SK-N-SH (cell line): ENCODE measurements around the gene MAGI2. TPM values are rescaled to one million over a fixed set of nuclear protein-coding genes. Genes with fewer than 3 reads are reported as not detected.

Experiments used
- CTCF ChIA-PET: fragments of 300-600, 350-600 bp; formaldehyde crosslinking; extraction: SDS; loops from one replicate; lab custom pipeline; 2021; lab: Yijun Ruan, JAX
- POLR2A ChIA-PET: fragments of 350-600 bp; sonication (Branson Sonifier 250); formaldehyde crosslinking; extraction: SDS; loops from one replicate; lab custom pipeline; 2020; ENCODE audit warnings: antibody characterized with exemption, inconsistent platforms; lab: Yijun Ruan, JAX
- DNase-seq: peaks from one replicate; pipeline ENCODE4 v3.0.0; 2012
- H2AFZ ChIP-seq: fragments of 200-600 bp; sonication (generic); 2 replicates; pipeline ENCODE4 v1.8.1; 2016; ENCODE audit warnings: antibody characterized with exemption, mild to moderate bottlenecking, low read depth
- H3F3A ChIP-seq: fragments of 200-600 bp; sonication (generic); replicated peaks from 2 replicates; pipeline ENCODE3; 2016; ENCODE audit warnings: antibody characterized with exemption, mild to moderate bottlenecking; ENCODE audit not compliant: insufficient read depth
- H3K27ac ChIP-seq, 2 experiments: fragments of 200-500 bp in 1 of 2; fragments of 200-600 bp in 1 of 2; sonication (Bioruptor generic) in 1 of 2; sonication (generic), shearing (Covaris generic) in 1 of 2; 2 replicates each; pipeline versions ENCODE4 v1.5.1 to v1.6.1; 2014 to 2016; ENCODE audit warnings: low read depth in 2 of 2, inconsistent platforms in 1 of 2, low read length in 1 of 2, mild to moderate bottlenecking in 1 of 2, mixed read lengths in 1 of 2
- H3K27me3 ChIP-seq: fragments of 200-600 bp; sonication (generic), shearing (Covaris generic); 2 replicates; pipeline ENCODE4 v1.6.1; 2016; ENCODE audit warnings: mixed run types; ENCODE audit not compliant: insufficient read depth
- H3K36me3 ChIP-seq, 2 experiments: fragments of 200-500 bp in 1 of 2; fragments of 200-600 bp in 1 of 2; sonication (Bioruptor generic) in 1 of 2; sonication (generic) in 1 of 2; replicated peaks in 1 of 2; 2 replicates each; pipeline versions ENCODE3 to v1.5.1; 2014 to 2016; ENCODE audit warnings: low read length in 1 of 2, mild to moderate bottlenecking in 1 of 2; ENCODE audit not compliant: insufficient read depth in 2 of 2, control insufficient read depth in 1 of 2
- H3K4me1 ChIP-seq, 2 experiments: fragments of 200-500 bp in 1 of 2; fragments of 200-600 bp in 1 of 2; sonication (Bioruptor generic) in 1 of 2; sonication (generic), shearing (Covaris generic) in 1 of 2; 2 replicates each; pipeline versions ENCODE4 v1.5.1 to v1.6.1; 2014 to 2016; ENCODE audit warnings: low read depth in 1 of 2, low read length in 1 of 2, mixed run types in 1 of 2; ENCODE audit not compliant: insufficient read depth in 2 of 2, control insufficient read depth in 1 of 2
- H3K4me2 ChIP-seq: fragments of 200-600 bp; sonication (generic), shearing (Covaris generic); 2 replicates; pipeline ENCODE4 v1.6.1; 2017; ENCODE audit warnings: mixed run types
- H3K4me3 ChIP-seq, 2 experiments: fragments of 200-500 bp in 1 of 2; fragments of 200-600 bp in 1 of 2; sonication (Bioruptor generic) in 1 of 2; sonication (generic), shearing (Covaris generic) in 1 of 2; 2 replicates each; pipeline versions ENCODE4 v1.5.1 to v1.8.1; 2014 to 2016; ENCODE audit warnings: low read depth in 2 of 2, inconsistent platforms in 1 of 2, low read length in 1 of 2, mild to moderate bottlenecking in 1 of 2, mixed read lengths in 1 of 2, moderate library complexity in 1 of 2
- H3K79me2 ChIP-seq: fragments of 200-600 bp; sonication (generic); 2 replicates; pipeline ENCODE4 v1.8.1; 2017; ENCODE audit warnings: mild to moderate bottlenecking; ENCODE audit not compliant: insufficient read depth
- H3K9ac ChIP-seq: fragments of 200-600 bp; sonication (generic); 2 replicates; pipeline ENCODE4 v1.6.1; 2017; ENCODE audit warnings: mixed run types
- H3K9me2 ChIP-seq: fragments of 200-600 bp; sonication (generic); 2 replicates; pipeline ENCODE4 v1.6.1; 2017; ENCODE audit warnings: mixed run types
- H3K9me3 ChIP-seq: fragments of 200-600 bp; sonication (generic); 2 replicates; pipeline ENCODE4 v1.6.1; 2017; ENCODE audit warnings: mixed run types, mild to moderate bottlenecking, moderate library complexity
- H4K20me1 ChIP-seq: fragments of 200-600 bp; sonication (generic); 2 replicates; pipeline ENCODE4 v1.6.1; 2017; ENCODE audit warnings: mild to moderate bottlenecking, mixed run types; ENCODE audit not compliant: insufficient read depth
- CHD2 ChIP-seq: fragments of 150-350 bp; IDR thresholded peaks from 2 replicates; pipeline ENCODE4 v1.6.1; 2018; ENCODE audit warnings: low read length; ENCODE audit not compliant: partially characterized antibody
- EP300 ChIP-seq, 2 experiments: IDR thresholded peaks; 2 replicates each; pipeline versions ENCODE4 v1.4.0 to v1.6.1; 2012; ENCODE audit warnings: borderline replicate concordance in 1 of 2, low read depth in 1 of 2, low read length in 1 of 2
- GATA2 ChIP-seq: sonication (generic); formaldehyde crosslinking; IDR thresholded peaks from 2 replicates; pipeline ENCODE4 v1.5.0; 2020; ENCODE audit warnings: mild to moderate bottlenecking, missing genetic modification reagents
- JUND ChIP-seq: IDR thresholded peaks from 2 replicates; pipeline ENCODE4 v1.4.0; 2012
- RAD21 ChIP-seq: IDR thresholded peaks from 2 replicates; pipeline ENCODE4 v1.6.1; 2012; ENCODE audit warnings: mild to moderate bottlenecking, low read length
- RCOR1 ChIP-seq: fragments of 150-350 bp; IDR thresholded peaks from 2 replicates; pipeline ENCODE4 v1.6.1; 2017; ENCODE audit warnings: antibody characterized with exemption, low read length
- RFX5 ChIP-seq: IDR thresholded peaks from 2 replicates; pipeline ENCODE4 v1.6.1; 2012; ENCODE audit warnings: mild to moderate bottlenecking, improper control_type of control experiment, low read length
- SIN3A ChIP-seq: IDR thresholded peaks from 2 replicates; pipeline ENCODE4 v1.6.1; 2012; ENCODE audit warnings: low read depth, mild to moderate bottlenecking, low read length, moderate library complexity, borderline replicate concordance
- TAF1 ChIP-seq: IDR thresholded peaks from 2 replicates; pipeline ENCODE4 v1.6.1; 2012; ENCODE audit warnings: low read depth, mild to moderate bottlenecking, low read length, moderate library complexity, borderline replicate concordance
- TCF12 ChIP-seq: IDR thresholded peaks from 2 replicates; pipeline ENCODE4 v1.4.0; 2012
- TEAD4 ChIP-seq: IDR thresholded peaks from 2 replicates; pipeline ENCODE4 v1.4.0; 2012; ENCODE audit warnings: mild to moderate bottlenecking, borderline replicate concordance; ENCODE audit not compliant: insufficient read depth
- WGBS: methylation state at CpG from one replicate; pipeline ENCODE4 v1.1.6; 2017; ENCODE audit warnings: low lambda C conversion rate; 5-methylcytosine and 5-hydroxymethylcytosine counted together
- polyA plus RNA-seq, 3 experiments: library from polyadenylated mRNA; depleted of rRNA; stranded (reverse); fragments of >200 nt; gene quantifications; 2 replicates each; pipeline ENCODE4 v1.2.3, GENCODE V29; 2012
- TF ChIP-seq, protein P1 (sequence below): IDR thresholded peaks from 2 replicates; pipeline ENCODE4; 2012
- TF ChIP-seq, protein P2 (sequence below): IDR thresholded peaks from 2 replicates; pipeline ENCODE4 v1.4.0; 2012; ENCODE audit warnings: low read depth
- TF ChIP-seq, protein P3 (sequence below): fragments of 150-350 bp; IDR thresholded peaks from 2 replicates; pipeline ENCODE4 v1.6.1; 2016; ENCODE audit warnings: mild to moderate bottlenecking, low read depth, low read length

Gene MAGI2
- polyA plus RNA-seq, 1 of the 3 experiments (the other 2 are of a cell fraction): 1.1 TPM

DNA sequence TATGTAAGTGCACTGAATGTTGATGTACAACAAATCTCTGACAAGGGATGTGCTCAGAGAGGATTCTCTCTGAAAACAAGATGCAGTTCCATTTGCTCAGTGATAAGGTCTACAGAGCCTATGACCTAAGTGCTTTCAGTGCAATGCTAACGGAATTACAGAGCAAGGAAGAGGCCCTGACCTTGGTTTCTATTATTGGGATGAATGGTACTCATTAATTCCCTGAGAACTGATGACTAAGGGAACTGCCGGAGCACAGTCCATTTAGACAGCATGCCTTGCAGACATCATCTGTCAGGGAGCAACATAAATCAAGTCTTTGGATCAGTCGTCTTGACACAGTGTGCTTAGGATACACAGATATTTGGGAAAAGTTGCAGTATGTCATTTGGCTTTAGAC is 1314.1 kb downstream of the MAGI2 start (continued):
- TF ChIP-seq EP300 (IDR thresholded peaks at IDR 0.05; ENCODE audit: borderline replicate concordance in 1 of 2, low read depth in 1 of 2, low read length in 1 of 2) (peak; percentile 94 to 99), TCF12 (peak; percentile 100), RAD21 (no peak; the same call in 1 of the 2 replicates), TEAD4 (peak; percentile 98), TAF1 (peak; percentile 32; the same call in 1 of the 2 replicates), JUND (peak; percentile 98), GATA2 (peak; percentile 89), RFX5 (no peak)
- TF ChIP-seq, protein P1, sequence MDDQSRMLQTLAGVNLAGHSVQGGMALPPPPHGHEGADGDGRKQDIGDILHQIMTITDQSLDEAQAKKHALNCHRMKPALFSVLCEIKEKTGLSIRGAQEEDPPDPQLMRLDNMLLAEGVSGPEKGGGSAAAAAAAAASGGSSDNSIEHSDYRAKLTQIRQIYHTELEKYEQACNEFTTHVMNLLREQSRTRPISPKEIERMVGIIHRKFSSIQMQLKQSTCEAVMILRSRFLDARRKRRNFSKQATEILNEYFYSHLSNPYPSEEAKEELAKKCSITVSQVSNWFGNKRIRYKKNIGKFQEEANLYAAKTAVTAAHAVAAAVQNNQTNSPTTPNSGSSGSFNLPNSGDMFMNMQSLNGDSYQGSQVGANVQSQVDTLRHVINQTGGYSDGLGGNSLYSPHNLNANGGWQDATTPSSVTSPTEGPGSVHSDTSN: peak; percentile 100
- TF ChIP-seq, protein P2, sequence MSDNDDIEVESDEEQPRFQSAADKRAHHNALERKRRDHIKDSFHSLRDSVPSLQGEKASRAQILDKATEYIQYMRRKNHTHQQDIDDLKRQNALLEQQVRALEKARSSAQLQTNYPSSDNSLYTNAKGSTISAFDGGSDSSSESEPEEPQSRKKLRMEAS: peak; percentile 92

DNA sequence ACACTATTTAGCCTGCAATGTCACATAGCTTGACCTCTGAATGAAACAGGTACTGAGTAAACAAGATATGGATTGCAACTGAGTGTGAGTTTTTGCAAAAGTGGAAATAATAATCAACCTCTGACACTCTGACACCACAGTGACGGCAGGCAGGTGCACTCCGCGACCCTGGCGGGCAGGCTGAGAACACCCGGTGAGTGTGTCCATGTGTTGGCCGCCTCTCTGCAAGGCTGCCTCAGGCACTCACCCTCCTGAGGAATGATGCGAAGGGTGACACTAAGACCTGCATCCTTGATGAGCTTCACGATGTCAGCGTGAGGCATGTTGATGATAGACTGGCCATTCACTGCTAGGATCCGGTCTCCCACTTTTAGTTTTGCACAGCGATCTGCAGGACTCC is 1318.7 kb downstream of the MAGI2 start:
- peaks cover 14% of the 10 kb centered on the region for H3F3A ChIP-seq
- no peak overlapping the region for H3K4me3 ChIP-seq
- H3K9ac ChIP-seq: no peak overlapping the region
- no peak overlapping the region for H3K4me2 ChIP-seq
- TF ChIP-seq SIN3A (no peak), CHD2 (no peak), RAD21 (no peak), RCOR1 (no peak)
- TF ChIP-seq, protein P2: no peak
- TF ChIP-seq, protein P3, sequence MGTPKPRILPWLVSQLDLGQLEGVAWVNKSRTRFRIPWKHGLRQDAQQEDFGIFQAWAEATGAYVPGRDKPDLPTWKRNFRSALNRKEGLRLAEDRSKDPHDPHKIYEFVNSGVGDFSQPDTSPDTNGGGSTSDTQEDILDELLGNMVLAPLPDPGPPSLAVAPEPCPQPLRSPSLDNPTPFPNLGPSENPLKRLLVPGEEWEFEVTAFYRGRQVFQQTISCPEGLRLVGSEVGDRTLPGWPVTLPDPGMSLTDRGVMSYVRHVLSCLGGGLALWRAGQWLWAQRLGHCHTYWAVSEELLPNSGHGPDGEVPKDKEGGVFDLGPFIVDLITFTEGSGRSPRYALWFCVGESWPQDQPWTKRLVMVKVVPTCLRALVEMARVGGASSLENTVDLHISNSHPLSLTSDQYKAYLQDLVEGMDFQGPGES: no peak
- DNase-seq: no peak
- no peaks in the 10 kb centered on the region for H4K20me1 ChIP-seq
- H3K36me3 ChIP-seq: no peaks in the 10 kb centered on the region
- ChIA-PET CTCF (interaction anchor here (0.6 to 2.5 kb wide), 39 partner anchors 9 to 1046 kb away, joined by 3 to 14 read pairs (median 4); no protein-coding TSS in a partner anchor), POLR2A (no interaction called here)
- no peaks in the 10 kb centered on the region for H3K9me2 ChIP-seq
- H3K4me1 ChIP-seq: peaks cover 14% of the 10 kb centered on the region in 2 experiments
- no peaks in the 10 kb centered on the region for H3K9me3 ChIP-seq
- H2AFZ ChIP-seq: no peak overlapping the region
- no peaks in the 10 kb centered on the region for H3K27me3 ChIP-seq
- no peak overlapping the region for H3K27ac ChIP-seq
- H3K79me2 ChIP-seq: no peaks in the 10 kb centered on the region
- WGBS: 84% methylated on average over 11 of the region's 11 CpGs
